OCI-LY7 (cell line): ENCODE measurements around the gene SCRN3.
"Not testable (repeated sequence)": the region's sequence is repeated elsewhere in the genome, so short reads cannot be mapped to it uniquely, and the experiment has no call there.

Source experiments
- CTCF ChIP-seq: fragments of 200-600 bp; sonication (generic); conservative IDR thresholded peaks from 2 replicates; pipeline ENCODE4 v1.5.1; 2014; ENCODE audit warnings: mild to moderate bottlenecking, antibody characterized with exemption, low read length, moderate library complexity, mixed read lengths
- EZH2phosphoT487 ChIP-seq: fragments of 200-600 bp; sonication (generic); IDR thresholded peaks from 2 replicates; pipeline ENCODE4 v1.6.1; 2018; ENCODE audit warnings: low read depth, borderline replicate concordance, mild to moderate bottlenecking, mixed run types, antibody characterized with exemption, low read length, moderate library complexity, mixed read lengths

GRCh38 chr2:174390303-174390702, 5.2 kb upstream of the SCRN3 start:
- TF ChIP-seq EZH2phosphoT487, CTCF: not testable (repeated sequence)
